ENCODE data around the gene TFR2.

The TFR2 gene

DNA sequence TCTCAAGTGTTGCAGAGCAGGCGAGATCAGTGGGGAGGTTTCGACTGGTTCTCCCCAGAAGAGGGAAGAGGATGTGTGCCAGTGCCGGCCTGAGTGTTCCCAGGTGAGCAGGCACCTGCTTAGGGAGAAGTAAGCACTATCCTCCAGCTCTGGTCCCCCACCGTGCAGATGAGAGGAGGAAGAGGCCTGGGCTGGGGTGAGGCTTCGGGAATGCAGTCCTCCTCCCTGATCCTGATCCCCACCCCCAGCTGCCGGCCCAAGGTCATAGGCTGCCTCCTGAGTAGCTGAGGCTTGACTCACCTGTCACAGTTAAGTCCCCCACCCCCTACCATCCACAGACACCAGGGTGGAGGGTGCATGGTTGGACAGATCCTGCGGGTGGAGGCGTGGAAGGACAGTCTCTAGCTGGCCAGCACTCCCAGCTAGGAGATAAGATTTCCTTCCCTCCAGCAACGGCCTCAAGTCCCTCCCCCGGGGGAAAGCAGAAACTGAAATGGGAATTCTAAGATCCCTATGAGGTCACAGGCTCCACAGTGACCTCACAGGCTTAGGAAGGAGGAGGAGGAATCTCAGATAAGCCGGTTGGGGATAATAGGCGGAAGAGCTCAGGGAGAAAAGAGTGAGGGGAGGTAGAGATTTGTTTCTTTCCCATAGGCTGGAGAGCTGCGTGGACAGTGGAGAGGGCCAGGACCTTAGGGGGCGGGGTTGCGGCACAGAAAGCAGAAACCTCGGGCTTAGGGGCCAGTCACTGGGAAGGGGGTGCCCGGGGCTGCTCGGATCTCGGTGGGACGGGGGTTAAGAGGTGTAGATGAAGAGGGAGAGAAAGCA, 56.5 kb downstream of the TFR2 start:
- DNase-seq: no peak

DNA sequence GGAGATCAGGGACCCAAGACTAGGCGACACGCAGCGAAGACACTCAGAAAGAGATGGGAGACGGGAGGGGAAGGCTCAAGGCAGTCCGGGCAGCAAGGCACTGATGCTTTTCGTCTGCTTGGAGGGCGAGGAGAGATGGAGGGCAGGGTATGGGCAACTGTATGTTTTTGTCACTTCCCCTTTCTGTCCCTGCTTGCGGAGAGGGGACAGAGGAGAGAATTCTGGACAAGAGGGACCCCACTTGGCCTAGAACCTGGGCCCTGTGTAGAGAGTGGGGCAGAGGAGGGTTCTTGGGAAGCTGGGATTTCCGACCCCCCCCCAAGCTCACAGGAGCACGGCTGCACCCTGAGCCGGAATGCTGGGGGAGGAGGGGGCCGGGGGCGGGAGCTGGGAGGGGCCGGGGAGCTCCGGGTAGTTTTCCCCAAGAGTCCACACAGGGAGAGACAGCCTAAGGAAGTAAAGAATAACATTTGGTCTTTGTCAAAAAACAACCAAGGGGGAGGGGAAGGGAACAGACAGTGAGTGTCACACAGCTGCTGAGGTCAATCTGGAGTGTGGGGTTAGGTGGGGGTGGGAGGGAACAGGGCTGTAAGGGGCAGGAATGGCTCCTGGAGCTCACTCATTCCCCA, 57.2 kb downstream of the TFR2 start:
- no peak for DNase-seq

DNA sequence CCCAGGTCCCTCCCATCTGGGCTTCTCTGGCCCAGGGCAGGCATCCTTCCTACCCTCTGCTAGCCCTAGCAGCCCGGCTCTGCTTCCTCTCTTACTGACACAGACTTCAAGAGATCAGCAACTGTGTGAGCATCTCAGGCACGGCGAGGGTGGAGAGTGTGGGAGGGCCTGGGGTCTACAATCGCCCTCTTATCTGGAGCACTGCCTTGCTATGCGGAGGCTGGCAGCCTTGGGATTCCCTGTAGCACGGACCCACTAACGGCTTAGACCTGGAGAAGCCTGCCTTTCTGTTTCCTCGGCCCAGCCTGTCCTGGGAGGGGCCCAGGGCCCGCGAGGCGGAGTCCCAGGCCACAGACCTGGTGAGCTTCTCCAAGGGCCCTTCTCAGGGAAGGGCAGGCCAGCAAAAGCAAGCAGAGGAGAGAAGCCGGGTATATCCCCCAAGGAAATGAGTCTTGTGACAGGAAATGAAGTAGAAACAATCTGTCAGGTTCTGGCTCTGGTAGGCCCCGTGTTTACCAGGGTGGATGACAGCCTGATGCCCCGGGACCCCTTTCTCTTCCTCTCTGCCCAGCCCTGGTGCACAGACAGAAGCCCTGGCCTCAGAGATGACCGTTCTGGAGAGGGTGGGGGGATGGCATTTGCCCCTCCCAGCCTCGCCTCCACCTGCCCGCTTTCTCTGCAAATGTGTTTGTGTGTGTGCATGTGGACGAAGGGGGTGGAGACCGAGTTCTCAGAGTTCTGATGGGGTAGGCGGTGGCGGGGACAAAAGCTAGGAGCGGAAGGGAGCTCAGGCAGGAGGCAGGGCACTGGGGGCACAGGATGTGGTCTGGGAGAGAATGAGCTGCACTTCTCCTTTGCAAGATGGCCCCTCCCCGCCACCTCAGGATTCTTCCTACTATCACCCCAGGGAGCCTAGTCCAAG, 58.0 kb downstream of the TFR2 start:
- DNase-seq: peak; percentile 57

DNA sequence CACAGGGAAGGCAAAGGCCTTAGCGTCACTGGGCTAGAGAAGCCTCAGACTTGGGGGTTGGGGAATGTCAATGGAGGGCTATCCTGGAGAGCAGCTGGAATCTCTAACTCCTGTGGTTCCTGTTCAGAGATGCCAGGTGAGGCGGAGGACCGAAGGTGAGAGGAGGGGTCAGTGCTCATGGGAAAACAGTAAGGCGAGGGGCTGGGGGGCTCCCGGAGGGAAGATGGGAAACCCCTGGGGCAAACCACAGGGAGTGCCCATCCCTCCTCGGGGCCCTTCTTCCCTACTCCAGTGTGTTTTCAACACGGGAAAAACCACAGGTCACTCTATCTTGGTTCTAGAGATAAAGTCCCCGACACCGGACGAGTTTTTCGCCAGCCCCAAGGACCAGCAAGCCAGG, 58.7 kb downstream of the TFR2 start:
- no peak for DNase-seq

DNA sequence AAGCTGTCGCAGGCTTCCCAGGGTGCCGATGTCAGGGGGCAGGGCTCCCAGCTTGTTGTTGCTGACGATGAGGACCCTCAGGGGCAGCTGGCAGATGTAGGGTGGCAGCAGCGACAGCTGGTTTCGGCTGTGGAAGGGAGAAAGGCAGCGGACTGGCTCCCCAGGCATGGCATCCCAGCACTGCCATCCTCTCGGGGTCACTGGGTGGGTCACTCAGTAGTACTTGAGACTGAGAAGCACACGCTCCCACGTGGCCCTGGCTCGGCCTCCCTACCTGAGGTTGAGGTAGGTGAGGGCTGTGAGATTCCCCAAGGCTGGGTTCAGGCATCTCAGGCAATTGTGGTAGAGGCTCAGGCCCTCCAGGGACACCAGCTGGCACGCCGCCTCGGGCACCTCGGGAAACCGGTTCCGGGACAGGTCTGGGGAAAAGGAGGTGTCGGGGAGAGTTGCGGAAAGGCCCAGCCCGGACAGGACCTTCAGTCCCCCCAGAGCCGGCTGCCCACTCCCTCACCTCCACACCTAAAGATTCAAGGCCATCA, 59.2 kb downstream of the TFR2 start:
- DNase-seq: no peak

DNA sequence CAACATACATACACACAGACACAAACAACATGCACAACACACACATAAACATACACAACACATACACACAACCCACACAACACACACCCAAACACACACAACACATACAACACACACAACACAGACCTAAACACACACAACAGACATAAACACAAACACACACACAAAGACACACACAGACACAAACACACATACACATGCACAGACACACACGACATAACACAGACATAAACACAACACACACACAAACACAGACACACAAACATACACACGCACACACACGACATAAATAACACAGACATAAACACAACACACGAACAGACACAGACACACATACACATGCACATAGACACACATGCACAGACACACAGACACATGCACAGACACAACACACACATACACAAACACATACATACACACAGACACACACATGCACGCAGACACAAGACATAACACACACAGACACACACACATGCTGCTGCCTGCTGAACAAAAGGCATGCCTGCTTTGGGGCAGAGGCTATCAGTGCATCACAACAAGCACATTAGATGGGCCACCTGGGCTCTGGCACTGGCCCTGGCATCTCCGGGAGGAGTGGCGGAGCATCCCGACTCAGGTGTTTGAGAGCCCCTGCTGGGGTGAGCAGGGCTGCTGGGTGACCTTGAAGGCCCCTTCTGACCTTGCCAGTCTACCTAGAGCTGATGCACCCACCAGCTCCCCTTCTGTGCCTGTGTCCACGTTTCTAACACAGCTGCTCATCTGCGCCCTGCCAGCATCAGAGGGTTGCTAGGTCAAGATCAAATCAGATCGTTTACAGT, 60.7 kb downstream of the TFR2 start:
- DNase-seq: no peak

DNA sequence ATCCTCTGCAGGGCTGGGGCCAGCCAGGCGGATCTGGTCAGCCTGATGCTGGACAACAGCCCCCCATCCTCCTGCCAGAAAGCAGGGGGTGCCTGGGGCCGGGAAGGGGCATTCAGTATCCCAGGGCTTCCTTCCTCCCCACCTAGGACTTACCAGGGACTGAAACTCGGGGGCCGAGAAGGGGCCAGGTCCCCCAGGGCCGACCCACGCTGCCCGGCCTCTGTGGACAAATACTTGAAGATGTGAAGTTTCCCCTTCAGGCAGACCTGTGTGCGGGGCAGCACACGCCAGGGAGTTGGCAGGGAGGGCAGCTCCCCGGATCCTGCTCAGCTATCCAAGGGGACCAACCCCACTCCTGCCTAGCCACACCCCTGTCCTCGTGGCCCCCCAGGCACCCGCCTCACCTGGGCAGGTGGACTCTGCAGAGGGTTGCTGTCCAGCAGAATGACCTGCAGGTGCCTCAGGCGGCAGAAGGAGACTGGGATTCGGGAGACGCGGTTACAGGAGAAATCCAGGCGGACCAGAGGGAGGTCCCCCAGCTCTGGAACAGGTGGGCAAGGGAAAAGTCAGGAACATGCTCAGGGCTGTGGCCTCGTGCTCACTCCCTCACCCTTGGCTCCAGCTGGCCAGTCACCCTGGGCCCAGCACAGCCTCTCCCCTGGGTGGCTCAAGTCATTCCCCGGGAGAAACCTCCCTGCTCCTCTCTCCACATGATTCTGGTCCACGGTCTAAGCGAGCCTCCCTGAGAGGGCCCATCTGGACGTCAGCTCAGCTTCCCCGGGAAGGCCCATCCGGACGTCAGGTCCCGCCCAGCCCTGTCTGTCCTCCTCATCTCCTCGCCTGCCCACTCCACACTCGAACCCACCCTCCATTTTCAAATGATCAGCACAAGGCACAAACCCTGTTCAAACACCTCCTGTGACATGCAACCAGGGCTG, 62.8 kb downstream of the TFR2 start:
- DNase-seq: no peak

DNA sequence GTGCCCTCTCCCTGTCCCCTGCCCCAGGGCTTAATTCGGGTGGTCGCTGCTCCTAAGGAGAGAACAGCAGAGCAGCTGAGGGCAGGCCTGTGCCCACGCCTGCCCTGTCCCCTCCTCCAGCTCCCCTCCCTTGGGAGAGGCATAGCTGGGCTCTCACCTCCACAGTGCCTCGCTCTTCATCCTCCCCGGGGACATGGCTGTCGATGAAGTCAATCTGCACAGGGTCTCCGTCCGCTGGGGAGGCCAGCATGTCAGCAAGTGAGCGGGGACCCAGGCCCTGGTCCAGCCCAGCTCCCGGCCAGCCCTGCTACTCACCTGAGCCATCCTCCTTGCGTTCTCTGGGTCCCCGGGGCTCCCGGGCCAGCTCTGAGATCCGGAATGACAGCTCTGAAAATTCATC, 63.8 kb downstream of the TFR2 start:
- DNase-seq: no peak

DNA sequence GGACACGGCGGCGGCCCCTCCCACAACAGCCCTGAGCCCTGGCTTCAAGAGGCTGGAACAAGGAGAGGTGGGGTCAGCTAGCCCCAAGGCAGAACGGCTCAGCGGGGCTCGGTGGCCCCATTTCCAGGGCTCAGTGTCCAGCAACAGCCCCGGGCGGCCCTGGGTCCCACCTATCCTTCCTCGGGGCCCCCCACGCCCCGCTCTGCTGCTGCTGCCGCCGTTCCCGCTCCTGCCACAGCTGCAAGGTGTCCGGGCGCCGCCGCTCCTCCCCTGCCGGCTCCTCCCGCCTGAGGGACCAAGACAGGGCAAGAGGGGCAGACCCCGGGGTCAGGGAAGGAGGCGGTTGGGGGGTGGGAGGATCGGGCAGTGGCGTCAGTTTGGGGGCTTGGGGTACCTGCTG, 64.2 kb downstream of the TFR2 start:
- DNase-seq: no peak

DNA sequence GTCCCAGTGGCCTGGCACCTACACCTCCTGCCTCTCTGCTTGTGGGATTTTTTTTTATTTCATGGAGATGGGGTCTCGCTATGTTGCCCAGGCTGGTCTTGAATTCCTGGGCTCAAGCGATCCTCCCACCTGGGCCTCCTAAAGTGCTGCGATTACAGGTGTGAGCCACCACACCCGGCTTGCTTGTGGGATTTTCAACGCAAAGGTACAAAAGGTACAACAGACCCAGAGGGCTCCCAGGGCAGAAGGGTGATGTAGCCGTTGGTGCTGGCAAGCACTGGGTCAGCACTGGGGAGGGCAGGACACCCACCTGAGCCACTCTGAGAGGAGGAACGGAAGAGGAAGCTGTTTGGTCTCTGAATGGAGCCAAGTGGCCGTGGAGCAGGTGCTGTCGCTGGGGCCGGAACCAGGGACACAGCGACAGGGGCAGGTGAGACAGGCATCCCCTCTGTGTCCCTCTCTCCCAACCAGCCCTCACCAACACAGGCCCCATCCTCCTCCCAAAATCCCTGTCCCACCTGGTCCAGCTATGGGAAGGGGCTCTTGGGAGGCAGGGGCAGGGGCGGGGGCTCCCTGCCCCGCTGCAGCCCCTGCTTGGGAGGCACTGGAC, 64.9 kb downstream of the TFR2 start:
- no peak for DNase-seq

DNA sequence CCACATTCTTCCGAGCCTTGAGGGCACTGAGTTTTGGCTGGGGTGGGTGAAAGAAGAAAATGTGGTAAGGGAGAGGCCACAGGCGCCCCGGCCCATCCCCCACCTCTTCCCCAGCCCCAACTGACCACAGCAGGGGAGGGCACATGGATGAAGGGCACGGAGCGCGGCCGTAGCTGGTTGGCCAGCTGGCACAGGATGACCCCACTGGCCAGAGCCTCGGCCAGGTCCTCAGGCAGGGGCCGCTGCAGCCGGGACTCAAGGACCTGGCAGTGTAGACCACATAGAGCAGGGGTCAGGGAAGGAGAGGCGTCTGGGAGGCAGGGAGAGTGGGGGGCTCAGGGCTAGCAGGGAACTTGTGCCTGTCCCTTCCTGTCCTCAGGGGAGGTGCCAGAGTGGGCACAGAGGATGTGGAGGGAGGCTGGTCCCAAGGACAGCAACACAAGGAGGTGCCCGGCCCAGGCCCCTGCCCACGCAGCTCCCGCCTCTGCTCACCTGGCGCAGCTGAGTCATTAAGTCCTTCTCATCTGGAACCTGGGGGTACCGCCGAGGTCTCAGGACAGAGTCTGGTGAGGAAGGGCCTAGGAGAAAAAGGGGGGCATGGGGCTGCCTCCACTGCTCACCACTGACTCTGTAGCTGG, 65.5 kb downstream of the TFR2 start:
- DNase-seq: no peak

DNA sequence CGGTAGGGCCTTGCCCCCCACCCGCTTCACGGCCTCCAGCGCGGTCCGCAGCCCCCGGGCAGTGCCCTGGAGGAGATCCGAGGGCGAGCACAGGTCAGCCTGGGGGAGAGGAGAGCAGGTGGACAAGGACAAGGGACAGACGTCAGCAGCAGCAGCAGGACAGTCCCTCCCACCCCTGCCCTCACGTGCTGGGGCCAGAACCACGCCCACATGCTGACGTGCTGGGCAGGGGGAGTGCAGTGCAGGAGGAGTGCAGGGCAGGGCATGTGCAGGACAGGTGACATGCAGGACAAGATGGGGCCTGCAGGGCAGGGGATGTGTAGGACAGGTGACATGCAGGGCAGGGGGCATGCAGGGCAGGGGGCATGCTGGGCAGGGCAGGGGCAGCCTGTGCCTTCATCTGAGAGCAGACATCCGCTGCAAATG, 66.1 kb downstream of the TFR2 start:
- DNase-seq: no peak

DNA sequence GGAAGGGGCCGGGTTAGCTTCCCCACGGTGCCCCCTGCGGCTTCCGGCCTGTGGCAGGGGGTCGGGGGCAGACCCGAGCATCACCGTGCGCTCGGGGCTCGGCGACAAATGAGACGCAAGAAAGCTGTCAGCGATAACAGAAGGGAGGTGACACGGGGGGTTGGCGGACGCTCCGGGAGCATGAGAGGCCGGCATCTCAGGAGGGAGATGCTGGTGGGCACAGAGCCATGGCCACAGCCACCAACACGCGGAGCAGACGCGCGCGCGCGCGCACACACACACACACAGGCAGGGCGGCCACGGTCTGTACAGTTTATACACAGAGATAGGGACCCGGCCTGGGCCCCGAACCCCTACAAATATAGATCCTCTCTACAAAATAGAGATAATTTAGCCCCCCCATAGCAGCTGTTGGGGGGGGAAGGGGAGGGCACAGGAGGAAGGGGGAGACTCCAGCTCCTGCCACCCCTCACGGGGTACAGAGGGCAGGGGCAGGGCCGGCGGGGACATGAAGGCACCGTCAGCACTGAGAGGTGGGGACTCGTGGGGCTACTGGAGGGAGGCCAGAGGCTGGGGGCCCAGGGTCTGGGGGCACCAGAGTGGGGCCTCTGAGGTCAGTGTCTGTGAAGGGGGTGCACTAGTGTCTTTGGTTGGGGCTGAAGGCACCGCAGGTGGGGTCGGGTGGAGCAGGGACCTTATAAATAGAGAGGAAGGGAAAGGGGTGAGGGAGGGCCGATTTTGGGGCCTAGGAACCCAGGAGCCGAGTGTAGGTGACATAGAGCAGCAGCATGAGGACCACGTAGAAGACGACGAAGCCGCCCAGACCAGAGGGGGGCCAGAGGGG, 66.8 kb downstream of the TFR2 start:
- no peak for DNase-seq

DNA sequence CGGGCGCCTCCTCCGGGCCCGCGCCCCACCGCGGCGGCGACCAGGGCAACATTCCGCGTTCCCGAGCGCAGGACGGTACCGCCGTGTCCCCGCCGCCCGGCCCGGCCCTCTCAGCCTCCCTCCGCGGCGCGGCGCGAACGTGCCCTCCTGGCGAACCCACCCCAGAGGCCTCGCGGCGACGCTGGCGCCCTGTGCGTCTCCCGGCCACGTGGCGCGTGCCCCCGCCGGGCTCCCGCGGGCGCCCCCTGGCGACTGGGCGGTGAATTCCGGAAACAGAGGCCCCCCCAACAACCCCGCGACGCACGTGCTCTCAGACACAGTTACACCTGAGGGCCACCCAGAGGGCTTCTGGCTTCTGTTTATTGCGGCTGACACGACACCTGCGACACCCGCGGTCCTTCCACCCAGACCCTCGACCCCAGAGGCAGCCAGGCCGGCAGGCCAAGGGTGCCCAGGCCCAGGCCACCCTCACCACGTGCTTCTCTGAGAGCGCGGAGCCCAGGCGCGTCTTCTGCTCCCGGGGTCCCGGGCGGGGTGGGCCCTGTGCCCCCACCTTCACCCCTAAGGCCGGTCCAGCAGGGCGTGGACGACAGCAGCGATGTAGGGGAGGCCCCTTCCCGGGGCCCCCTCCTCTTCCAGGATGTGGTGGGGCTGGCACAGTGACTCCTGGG, 67.5 kb downstream of the TFR2 start, which contains the start of gene SAP25:
Gene SAP25 (minus strand): TSS at position 210 of the 671 bp plus-strand sequence. CDS start 158 bp downstream, at position 52.
- DNase-seq: no peak

DNA sequence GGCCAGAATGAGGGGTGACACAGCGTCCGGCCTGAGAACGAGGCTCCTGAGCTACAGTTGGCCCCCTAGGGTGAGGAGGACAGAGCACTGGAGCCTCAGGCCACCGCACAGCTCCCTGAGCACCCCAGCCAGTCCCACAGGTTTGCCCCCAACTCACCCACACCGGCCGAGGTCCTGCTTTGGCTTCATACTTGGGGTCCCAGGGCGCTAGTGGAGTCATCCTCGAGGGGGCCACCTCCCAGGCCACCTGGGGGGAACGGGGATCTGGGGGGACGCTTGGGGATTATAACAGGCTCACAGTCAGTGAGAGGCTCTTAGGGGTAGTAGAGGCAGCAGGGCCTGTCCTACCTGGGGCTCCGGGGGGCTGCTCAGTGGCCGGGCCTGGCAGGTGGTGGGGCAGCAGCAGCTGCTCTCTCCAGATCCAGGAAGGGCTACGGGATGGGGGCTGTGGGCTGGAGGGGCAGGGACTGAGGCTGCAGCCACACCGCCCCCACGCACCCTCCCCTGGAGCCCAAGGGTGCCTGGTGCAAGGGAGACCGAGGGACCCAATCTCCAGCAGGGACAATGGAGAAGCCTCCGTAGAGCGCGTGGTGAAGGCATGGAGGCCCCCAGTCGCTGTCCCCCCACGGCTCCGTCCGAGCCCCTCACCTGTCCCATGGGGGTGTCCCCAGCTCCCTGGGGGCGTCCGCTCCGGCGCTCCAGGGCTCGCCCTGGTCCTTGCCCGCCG, 68.2 kb downstream of the TFR2 start:
- no peak for DNase-seq

DNA sequence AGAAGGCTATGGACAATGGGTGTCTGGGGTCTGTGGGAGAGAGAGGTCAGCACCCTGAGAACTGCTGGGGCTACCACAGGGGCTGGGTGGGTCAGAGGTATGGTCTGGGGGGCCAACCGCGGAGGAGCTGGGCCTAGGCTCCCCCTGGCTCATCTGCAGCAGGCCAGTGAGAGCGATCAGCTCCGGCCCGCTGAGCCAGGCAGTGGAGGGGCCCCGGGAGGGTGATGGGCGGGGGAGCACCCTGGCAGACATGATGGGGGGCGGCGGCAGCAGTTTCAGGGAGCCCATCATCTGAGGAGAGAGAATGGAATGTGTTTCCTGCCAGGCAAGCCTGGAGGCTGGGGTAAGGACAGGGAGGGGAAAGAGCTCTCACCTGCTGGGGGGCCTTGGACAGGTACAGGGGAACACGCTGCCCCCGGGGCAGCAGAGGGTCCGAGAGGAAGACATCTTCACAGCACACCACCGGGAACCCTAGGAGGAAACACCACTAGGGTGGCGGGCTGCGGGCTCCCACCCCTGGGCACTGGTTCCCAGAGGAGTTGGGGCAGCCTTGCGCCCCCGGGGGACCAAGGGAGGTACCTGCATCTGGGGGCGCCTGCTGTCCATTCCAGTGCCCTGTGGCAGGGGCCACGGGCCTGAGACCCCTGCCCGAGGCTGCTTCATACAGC, 68.9 kb downstream of the TFR2 start:
- DNase-seq: no peak

DNA sequence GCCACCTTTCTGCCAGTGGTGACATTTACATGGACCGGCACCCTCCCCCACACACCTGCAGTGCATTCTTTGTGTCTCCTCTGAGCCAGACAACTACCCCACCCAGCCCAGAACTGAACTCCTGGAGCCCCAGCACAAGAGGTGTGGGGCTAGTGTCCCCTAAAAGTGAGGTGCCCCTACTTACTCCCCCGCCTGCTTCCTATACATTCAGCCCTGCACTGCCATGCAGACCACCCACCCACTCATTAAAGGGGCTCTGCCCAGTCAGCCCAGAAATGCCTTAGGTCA, 69.6 kb downstream of the TFR2 start:
- no peak for DNase-seq

Measured in activated CD4-positive, CD25-positive, alpha-beta regulatory T cell treated with anti-CD3 and anti-CD28 coated beads, Interleukin-2, amount 50 U/mL, for 72 hours (primary cell).